ENCODE measurements around the gene TRAPPC2L.
"Not testable (repeated sequence)": the region's sequence is repeated elsewhere in the genome, so short reads cannot be mapped to it uniquely, and the experiment has no call there.

TRAPPC2L gene

GRCh38 chr16:88819126-88819525 is 37.8 kb upstream of the TRAPPC2L start:
- no peak for DNase-seq

DNA sequence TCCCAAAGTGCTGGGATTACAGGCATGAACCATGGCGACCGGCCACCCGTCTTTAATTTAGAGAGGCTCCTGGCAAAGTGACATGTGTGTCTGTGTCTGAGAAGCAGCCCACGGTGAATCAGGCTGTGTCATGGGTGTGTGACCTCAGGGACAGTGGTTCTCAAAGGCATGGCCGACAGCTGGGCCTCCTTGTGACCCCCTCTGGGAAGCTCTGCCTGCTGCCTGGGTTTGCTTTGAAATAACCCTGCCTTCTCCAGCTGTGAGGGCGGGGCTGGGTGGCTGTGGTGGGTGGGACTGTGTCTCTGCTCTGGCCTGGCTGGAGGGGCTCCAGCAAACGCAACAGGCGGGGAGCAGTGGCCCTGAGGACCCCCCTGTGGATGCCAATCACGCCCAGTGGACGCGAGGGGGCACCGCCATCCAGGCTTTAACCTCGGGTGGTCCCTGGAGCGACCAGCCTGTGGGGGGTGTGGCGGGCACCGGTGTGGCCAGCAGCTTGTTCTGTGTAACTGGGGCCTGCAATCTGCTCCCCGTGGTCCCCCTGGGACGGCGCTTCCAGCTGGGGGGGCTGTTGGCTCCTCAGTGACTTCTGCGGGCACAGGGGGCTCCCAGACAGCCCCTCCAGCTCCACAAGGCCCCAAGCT is 36.4 kb upstream of the TRAPPC2L start:
- no peak for DNase-seq

DNA sequence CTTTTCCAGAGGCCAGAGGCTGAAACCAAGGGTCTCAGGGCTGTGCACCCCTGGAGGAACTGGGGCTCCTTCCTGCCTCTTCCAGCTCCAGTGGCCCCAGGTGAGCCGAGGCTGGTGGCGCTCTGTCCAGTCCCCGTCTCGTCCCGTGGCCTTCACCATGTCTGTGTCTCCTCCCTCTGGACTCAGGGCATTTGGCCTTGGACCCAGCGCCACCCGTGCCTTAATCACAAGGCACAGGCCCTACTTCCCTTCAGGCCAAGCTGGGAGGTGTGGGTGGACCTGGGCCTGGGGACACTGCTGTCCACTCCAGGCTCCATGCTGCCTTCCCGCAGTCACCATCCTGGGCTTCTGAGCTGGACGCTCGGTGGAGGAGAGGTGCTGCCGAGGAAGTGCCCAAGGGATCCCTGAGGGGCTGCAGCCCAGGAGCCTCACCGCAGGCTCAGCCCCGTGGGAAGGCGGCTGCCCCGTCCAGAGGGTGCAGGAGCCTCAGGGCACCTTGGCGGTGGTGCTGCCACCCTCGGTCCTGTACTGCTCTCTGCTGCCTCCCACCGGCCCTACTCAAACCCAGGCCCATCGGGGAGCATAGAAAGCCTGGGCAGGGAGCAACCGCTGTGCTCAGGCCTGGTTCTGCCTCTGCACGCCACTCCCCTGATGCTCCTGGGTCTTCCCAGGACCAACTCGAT is 35.6 kb upstream of the TRAPPC2L start:
- no peak for DNase-seq

DNA sequence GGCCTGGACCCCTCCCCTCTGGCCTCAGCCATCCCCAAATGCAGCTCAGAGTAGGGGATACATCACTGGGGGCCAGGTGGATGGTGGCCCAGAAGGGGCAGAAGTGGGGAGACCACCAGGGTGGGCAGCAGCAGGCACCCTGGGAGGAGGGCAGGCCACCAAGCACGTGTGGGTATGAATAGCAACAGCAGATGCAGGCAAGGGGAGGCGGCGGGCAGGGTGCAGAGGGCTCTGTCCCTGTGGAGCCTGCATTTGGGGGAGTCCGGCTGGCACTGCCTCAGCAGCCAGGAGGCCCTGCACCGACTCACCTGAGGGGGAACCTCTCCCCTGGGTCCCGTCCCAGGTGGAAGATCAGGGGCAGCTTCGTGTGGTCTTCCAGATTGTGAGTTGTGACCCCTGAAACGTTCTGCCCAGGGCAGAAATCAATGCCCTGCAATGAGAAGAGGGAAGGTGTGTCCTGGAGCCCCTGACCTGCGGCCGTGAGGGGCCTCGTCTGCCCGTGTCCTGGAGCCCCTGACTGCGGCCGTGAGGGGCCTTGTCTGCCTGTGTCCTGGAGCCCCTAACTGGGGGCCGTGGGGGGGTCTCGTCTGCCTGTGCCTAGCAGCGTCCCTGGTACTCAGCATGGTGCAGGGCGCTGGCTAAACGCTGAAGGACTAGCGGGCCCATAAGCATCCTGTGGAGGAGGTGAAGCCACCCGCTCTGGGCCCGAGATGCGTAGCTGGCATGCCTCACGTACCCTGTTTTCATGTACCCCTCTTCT is 34.5 kb upstream of the TRAPPC2L start:
- no peak for DNase-seq

DNA sequence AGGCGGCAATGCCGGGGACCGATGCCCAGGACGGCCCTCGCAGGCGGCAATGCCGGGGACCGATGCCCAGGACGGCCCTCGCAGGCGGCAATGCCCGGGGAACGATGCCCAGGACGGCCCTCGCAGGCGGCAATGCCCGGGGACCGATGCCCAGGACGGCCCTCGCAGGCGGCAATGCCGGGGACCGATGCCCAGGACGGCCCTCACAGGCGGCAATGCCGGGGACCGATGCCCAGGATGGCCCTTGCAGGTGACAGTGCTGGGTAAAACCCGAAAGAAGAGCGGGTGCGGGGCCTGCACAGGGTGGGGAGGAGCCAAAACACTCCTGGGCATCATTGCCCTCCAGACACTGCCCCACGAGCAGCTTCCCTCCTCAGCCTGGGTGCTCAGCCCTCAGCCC is 33.3 kb upstream of the TRAPPC2L start:
- DNase-seq: not testable (repeated sequence)

DNA sequence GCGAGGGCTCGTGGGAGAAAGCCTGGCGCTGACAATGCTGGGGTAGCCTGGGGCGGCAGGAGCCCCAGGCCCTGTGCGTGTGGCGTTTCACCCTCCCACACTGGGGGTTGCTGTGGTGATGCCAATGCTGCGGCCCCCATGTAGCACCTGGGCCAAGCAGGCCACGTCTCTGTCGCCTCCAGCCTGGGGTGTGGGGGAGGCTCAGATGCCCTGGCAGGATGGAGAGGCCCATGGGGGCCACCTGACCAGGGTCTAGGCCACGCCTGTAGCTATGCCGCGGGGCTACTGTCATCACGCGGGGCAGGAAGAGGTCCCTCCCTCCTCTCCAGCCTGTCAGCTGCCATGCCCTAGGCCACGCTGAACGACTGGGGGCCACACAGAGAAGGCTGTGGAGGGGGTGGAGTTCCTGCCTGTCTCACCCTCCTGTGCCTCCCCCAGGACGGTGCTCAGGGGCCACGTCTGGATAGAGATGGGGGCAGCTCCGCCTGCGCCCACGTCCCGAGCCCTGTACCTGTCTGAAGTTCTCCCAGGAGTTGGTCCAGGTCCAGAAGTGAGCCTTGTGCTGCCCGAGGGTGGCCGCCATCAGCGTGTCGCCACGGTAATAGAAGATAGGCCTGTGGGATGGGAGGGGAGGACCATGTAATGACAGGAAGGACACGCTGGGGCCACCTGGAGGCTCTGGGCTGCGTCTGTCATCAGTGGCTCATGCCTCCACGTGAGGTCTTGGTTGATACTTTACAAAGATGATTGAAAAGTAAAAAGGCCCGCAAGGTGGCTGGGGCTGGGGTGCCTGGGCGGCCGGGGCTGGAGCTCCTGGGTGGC is 32.5 kb upstream of the TRAPPC2L start:
- no peak for DNase-seq

GRCh38 chr16:88825146-88825545 is 31.8 kb upstream of the TRAPPC2L start:
- no peak for DNase-seq

DNA sequence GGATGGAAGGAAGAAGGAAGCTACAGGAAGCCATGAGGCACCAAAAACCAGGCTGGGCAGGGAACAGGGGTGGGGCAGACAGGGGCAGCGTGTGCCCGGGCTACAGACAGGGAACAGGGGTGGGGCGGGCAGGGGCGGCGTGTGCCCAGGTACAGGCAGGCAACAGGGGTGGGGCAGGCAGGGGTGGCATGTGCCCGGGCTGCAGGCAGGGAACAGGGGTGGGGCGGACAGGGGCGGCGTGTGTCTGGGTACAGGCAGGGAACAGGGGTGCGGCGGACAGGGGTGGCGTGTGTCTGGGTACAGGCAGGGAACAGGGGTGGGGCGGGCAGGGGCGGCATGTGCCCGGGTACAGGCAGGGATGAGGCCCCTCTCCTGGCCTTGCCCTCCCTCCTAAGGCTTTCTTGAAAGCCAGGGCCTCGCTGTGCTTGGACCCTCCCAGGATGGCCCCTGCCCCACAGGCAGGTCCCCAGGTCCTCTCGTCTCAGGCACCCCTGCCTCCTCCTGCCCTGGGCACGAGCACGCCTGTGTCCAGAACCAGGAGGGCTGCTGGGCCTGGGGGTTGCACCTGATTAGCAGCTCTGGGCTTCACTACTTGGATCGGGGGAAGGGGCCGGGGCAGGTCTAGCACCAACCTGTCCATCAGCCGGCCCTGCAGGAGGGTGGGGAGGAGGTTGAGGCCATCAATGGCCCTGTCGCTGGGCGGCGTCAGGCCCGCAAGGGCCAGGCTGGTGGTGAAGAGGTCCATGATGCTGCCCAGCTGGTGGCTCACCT is 30.7 kb upstream of the TRAPPC2L start:
- DNase-seq: no peak

- no peak for DNase-seq
These were observed 29.2 kb upstream of the TRAPPC2L start for GRCh38 chr16:88827727-88828126.

- no peak for DNase-seq
These were observed 28.2 kb upstream of the TRAPPC2L start for GRCh38 chr16:88828711-88829110.

- no peak for DNase-seq
These were observed 26.7 kb upstream of the TRAPPC2L start for GRCh38 chr16:88830258-88830657.

DNA sequence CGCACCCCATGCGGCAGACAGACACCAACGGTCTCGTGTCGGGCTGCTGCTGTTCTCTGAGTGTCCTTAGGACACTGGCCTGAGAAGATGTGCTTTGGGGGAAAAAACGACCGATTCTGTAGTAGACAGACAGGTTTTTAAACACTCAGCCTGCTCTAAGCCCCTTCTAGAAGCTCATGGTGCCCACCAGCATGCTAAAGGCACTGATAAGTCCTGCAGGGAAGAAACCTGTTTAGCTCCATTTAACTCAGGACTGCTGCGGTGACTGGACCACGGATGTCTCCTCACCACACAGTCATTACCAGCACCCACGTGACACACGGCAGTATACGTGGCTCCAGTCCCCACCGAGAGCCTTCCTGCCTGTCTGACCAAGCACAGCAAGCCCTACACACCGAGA is 26.1 kb upstream of the TRAPPC2L start:
- no peak for DNase-seq

- no peak for DNase-seq
These were observed 25.1 kb upstream of the TRAPPC2L start for GRCh38 chr16:88831838-88832237.

GRCh38 chr16:88833086-88833485 is 23.8 kb upstream of the TRAPPC2L start:
- DNase-seq: no peak

DNA sequence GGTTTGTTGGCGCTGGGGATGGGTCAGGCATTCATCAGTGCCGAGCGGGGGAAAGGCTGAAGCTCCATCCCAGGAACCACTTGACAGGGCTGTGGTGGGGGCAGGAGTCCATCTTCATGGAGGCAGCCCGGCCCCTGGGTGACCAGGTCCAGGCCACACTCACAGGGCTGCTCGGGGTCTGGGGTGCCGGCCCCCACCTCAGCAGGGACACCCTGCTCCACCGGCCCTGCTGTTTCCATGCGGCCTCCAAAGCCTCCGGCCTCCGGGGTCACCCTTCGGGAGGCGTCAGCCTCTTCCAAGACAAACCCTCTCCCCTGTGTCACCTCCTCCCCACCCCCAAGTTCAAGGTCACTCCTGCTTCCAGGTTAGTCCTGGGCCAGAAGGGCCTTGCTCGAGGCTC is 22.3 kb upstream of the TRAPPC2L start:
- DNase-seq: no peak

DNA sequence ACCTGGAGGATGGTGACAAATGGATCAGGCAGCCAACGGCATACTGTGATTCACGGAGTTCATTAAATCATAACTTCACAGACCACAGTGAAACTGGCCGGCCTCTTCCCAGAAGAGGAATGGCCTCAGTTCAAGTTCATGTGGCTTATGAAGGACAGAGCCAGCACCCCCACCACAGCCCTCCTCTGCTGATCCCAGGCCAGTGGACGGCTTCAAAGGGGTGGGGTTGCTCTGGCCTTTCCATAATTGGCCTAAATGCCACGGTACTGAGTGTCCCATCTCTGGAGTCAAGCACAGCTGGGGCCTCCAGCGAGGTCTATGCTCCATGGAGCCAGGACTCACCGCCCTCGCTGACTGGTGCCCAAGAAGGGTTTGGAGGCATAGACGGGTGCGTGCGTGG is 21.5 kb upstream of the TRAPPC2L start:
- DNase-seq: no peak

DNA sequence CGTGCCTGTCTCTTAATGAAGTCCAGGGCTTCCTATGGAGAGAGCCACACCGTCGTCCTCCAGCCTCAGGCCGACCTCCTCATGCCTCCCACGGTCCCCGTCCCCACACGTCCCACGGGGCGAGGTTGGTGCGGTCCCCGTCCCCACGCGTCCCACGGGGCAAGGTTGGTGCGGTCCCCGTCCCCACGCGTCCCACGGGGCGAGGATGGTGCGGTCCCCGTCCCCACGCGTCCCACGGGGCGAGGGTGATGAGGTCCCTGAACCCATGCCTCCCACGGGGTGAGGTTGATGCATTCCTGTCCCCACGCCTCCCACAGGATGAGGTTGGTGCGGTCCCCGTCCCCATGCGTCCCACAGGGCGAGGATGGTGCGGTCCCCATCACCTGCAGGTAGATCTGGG is 21.1 kb upstream of the TRAPPC2L start:
- DNase-seq: no peak

- no peak for DNase-seq
These were observed 20.1 kb upstream of the TRAPPC2L start for GRCh38 chr16:88836791-88837190.

DNA sequence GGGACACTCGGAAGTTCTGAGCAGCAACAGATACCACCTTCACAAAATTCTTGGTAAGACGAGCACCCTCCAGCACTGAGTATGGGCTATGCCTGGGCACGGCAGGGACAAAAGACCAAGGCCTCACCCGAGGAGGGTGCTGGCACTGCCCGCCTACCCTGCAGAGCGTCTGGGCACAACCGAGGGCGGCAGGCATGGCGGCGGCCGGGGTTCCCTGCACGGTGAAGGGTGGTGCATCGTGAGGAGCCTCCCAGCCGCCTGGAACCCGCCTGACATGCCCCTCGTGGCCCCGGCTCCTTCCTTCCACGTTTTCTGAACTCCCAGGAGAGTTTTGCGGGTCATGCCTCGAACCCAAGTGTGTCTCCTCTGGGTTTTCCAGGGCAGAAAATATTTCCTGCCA is 19.1 kb upstream of the TRAPPC2L start:
- no peak for DNase-seq

DNA sequence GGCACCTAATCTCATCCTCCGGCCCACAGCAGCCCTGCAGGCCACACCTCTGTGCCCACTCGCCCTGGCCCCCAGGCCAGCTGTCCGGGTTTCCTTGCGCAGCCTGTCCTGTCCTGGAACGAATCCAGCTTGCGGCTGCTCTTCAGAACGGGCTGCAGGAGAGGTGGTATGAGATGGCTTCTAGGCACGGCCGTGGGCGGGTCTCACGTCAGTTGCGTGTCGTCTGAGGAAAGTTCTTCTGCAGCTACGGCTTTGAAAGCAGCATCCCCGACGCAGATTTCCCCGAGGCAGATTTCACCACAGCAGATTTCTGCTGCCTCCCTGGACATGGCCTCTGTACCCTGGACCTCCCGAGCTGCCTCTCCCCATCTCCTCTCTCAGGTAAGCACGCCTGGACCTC is 18.4 kb upstream of the TRAPPC2L start:
- DNase-seq: no peak

DNA sequence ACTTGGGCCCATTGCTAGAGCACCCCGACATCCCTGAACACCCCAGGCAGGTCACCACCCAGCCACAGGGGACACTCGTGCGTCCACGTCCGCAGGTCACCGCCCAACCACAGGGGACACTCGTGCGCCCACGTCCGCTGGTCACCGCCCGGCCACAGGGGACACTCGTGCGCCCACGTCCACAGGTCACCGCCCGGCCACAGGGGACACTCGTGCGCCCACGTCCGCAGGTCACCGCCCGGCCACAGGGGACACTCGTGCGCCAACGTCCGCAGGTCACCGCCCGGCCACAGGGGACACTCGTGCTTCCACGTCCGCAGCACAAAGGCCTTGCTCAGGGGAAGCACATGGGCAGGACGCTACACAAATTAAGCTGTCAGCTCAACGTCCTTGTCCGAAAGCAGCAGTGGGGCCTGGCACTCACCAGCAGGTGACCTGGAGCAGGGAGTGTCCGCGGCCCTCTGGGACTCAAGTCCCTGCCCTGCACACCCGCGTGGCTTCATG is 17.8 kb upstream of the TRAPPC2L start:
- DNase-seq: no peak
